GM21717 (cell line): ENCODE measurements around the gene SLX4IP.
"Not testable (repeated sequence)": the region's sequence is repeated elsewhere in the genome, so short reads cannot be mapped to it uniquely, and the experiment has no call there.

Experiments used
- ATAC-seq: cut with Tn5 transposase; IDR thresholded peaks from one replicate; pipeline ENCODE4 v1.9.1; 2021; ENCODE audit warnings: mild to moderate bottlenecking, moderate library complexity; ENCODE audit not compliant: unreplicated experiment

Gene SLX4IP

GRCh38 chr20:10565922-10566897 is 131.1 kb downstream of the SLX4IP start:
- no peak for ATAC-seq

GRCh38 chr20:10568032-10568431 is 132.9 kb downstream of the SLX4IP start:
- no peak for ATAC-seq

GRCh38 chr20:10571313-10571815 is 136.3 kb downstream of the SLX4IP start:
- no peak for ATAC-seq

GRCh38 chr20:10572853-10573252 is 137.7 kb downstream of the SLX4IP start:
- no peak for ATAC-seq

- ATAC-seq = no peak
Observed at GRCh38 chr20:10573273-10573950, 138.3 kb downstream of the SLX4IP start.

- ATAC-seq = no peak
Observed at GRCh38 chr20:10573951-10574339, 138.8 kb downstream of the SLX4IP start.

GRCh38 chr20:10576411-10577090 is 141.4 kb downstream of the SLX4IP start:
- no peak for ATAC-seq

GRCh38 chr20:10577648-10578047 is 142.5 kb downstream of the SLX4IP start:
- ATAC-seq = no peak

GRCh38 chr20:10578607-10579006 is 143.5 kb downstream of the SLX4IP start:
- no peak for ATAC-seq

- no peak for ATAC-seq
Observed at GRCh38 chr20:10579942-10580341, 144.8 kb downstream of the SLX4IP start.

GRCh38 chr20:10580700-10581099 is 145.6 kb downstream of the SLX4IP start:
- no peak for ATAC-seq

GRCh38 chr20:10581823-10582222 is 146.7 kb downstream of the SLX4IP start:
- ATAC-seq = no peak

GRCh38 chr20:10584371-10584770 is 149.3 kb downstream of the SLX4IP start:
- ATAC-seq = no peak

GRCh38 chr20:10585308-10585707 is 150.2 kb downstream of the SLX4IP start:
- ATAC-seq = no peak

- ATAC-seq = no peak
Observed at GRCh38 chr20:10586296-10586695, 151.2 kb downstream of the SLX4IP start.

GRCh38 chr20:10590446-10590845 is 155.3 kb downstream of the SLX4IP start:
- ATAC-seq = not testable (repeated sequence)

GRCh38 chr20:10590950-10591671 is 156.0 kb downstream of the SLX4IP start:
- no peak for ATAC-seq

- no peak for ATAC-seq
Observed at GRCh38 chr20:10591946-10592521, 156.9 kb downstream of the SLX4IP start.

- no peak for ATAC-seq
Observed at GRCh38 chr20:10594296-10594868, 159.3 kb downstream of the SLX4IP start.

- ATAC-seq = no peak
Observed at GRCh38 chr20:10595266-10595665, 160.2 kb downstream of the SLX4IP start.
